ENCODE results near the gene KRT24.
"Not testable (repeated sequence)": the region's sequence is repeated elsewhere in the genome, so short reads cannot be mapped to it uniquely, and the experiment has no call there.

The KRT24 gene

DNA sequence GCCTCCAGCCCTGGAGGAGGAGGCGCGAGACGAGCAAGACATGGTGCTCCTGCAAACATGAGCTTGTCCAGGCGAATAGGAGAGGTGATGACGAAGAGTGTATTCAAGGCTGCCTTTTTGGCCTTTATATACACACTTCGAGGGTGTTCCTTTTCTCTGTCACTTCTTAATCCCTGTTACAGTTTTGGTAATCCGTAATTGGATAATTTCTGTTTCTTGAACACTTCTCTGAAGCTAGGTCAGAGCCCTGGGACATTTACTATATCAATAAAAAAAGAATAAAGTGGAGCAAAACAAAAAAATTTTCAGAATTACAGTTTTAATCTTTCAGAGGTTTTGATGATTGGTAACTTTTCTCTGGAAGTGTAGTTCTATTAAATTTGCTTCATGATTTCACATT is at the start of gene KRT24:
Gene KRT24 (minus strand): TSS at position 101 of the 400 bp plus-strand sequence. CDS start 59 bp downstream, at position 42.
- no peak for DNase-seq

DNA sequence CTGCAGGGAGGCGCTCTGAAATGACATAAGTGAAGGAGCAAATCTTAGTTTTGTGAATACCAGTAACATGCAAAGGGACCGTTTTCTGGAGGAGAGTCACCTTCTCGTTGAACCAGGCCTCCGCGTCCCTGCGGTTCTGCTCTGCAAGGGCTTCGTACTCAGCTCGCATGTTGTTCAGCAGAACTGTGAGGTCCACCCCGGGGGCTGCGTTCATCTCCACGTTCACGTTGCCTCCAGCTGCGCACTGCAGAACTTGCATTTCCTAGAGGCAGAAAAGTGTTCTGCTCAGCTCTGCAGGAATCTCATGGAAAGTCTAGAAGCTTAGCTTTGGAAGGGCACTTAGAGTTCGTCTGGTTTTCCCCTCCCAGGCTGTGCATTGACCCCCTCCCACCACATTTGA is 47.5 kb upstream of the KRT24 start:
- DNase-seq, result no peak

DNA sequence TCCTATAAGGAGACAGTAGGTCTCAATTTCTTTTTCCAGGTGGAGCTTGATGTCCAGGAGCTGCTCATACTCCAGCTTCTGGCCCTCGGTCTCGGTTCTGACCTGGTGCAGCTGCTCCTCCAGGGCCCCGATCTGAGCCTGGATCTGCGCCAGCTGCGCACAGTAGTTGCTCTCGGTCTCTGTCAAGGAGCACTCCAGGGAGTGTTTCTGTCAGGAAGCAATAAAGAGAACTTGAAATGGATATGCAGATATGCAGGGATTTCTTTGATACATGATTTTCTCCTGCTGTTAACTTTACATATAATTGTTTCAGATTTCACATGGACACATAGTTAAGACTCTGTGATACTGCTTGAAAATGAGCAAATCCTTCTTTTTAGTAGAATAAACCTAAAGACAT is 46.8 kb upstream of the KRT24 start:
- no peak for DNase-seq

- not testable (repeated sequence) for DNase-seq
These were observed 45.1 kb upstream of the KRT24 start for GRCh38 chr17:40748666-40749065.

DNA sequence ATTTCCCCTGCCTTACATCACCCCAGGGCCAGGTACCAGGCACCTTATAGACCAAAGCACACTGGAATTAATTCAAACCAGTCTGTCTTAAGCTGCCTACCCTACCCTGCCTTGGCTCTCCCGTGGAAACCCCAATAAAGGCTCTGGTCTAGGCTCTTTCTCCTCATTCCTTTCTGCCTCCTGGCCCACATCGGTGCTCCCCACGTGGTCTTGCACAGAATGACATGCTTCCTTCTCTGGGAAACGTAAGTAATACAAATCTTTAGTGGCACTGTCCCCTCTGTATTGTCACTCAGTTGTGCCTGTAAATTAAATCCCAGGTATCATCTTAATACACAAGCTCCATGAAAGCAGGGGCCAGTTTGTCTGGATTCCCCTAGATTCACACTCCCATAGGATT is 35.0 kb upstream of the KRT24 start:
- no peak for DNase-seq

DNA sequence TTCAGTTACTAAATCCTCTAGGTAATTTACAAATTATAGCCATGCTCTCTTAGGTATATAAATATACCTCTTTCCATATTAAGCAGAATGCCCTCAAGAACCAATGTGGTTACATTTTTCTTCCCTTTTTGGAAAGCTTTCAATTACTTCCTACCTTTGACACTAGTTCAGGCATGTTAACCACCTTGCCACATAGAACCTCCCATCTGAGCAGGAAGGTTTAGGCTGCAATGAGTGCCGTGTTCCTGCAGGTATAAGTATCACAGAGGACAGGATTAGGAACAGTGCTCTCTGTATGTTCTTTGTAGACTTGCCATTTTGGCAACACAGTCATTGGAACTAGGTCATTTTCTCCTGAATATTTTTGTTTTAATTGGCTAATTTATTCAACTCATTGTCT is 31.5 kb upstream of the KRT24 start:
- no peak for DNase-seq

GRCh38 chr17:40734018-40734417 is 30.5 kb upstream of the KRT24 start:
- no peak for DNase-seq

- no peak for DNase-seq
These were observed 27.4 kb upstream of the KRT24 start for GRCh38 chr17:40730970-40731369.

GRCh38 chr17:40727447-40728231 is 24.1 kb upstream of the KRT24 start:
- DNase-seq, result no peak

GRCh38 chr17:40726919-40727318 is 23.4 kb upstream of the KRT24 start:
- no peak for DNase-seq

DNA sequence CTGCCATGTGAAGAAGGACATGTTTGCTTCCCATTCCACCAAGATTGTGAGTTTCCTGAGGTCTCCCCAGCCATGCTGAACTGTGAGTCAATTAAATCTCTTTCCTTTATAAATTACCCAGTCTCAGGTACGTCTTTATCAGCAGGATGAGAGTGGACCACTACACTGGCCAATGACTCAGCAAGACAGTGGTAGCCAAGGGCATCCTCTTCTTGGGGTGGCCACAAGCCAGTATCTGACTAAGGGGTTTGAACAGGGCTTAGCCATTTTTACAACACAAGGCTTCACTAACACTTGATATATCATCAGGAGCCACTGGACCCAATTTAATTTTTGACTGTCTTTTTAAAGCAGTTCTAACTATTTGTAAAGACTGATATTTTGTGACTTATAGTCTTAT is 21.1 kb upstream of the KRT24 start:
- DNase-seq, result no peak

- no peak for DNase-seq
These were observed 18.7 kb upstream of the KRT24 start for GRCh38 chr17:40722241-40722640.

GRCh38 chr17:40720899-40721298 is 17.3 kb upstream of the KRT24 start:
- no peak for DNase-seq

- no peak for DNase-seq
These were observed 15.4 kb upstream of the KRT24 start for GRCh38 chr17:40718930-40719329.

- DNase-seq, result no peak
These were observed 14.2 kb upstream of the KRT24 start for GRCh38 chr17:40717776-40718175.

DNA sequence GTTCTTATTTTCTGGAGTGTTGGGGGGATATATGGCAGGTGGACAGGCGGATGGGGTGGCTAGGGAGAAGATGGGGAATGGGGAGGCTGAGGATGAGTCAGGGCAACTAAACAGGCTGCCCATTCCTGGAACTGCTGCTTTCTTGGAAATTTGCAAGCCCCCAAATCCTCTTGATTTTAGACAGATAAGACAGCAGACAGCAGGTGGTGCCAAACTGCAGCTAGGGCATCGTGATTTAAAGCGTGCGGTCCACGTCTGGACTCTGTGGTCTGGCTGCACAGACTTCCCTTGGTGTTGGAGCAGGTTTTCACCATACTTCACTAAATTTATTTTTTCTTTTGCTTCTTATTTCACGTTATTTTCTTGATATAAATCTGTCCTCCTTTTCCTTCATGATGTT is 10.9 kb upstream of the KRT24 start:
- no peak for DNase-seq

GRCh38 chr17:40707745-40708144 is 4.2 kb upstream of the KRT24 start:
- no peak for DNase-seq

GRCh38 chr17:40705584-40705983 is 2.0 kb upstream of the KRT24 start:
- no peak for DNase-seq

GRCh38 chr17:40702271-40702670 is 1.3 kb downstream of the KRT24 start:
- no peak for DNase-seq

GRCh38 chr17:40699853-40700252 is 3.7 kb downstream of the KRT24 start:
- DNase-seq, result no peak

DNA sequence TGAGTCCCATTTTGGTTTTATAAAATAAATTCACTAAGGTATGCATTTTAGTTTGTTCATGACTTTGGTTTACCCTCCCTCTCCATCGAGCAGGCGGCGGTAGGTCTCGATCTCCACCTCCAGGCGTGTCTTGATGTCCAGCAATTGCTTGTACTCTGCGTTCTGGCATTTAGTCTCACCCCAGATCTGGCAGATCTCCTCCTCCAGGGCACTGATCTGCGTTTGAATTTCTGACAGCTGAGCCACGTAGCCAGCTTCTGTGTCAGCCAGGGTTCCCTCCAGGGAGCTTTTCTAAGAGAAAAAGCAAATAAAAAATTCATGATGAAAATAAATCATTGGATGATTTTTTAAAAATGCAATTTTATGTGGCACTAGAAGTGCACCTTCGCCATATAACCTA is 4.2 kb downstream of the KRT24 start:
- no peak for DNase-seq

GRCh38 chr17:40697297-40697696 is 6.3 kb downstream of the KRT24 start:
- DNase-seq, result no peak

- DNase-seq, result no peak
These were observed 6.9 kb downstream of the KRT24 start for GRCh38 chr17:40696651-40697072.

GRCh38 chr17:40695874-40696472 is 7.6 kb downstream of the KRT24 start:
- no peak for DNase-seq

- no peak for DNase-seq
These were observed 9.0 kb downstream of the KRT24 start for GRCh38 chr17:40694584-40694983.
